Measurements from ENCODE around the gene PCBP3.
"Not testable (repeated sequence)": the region's sequence is repeated elsewhere in the genome, so short reads cannot be mapped to it uniquely, and the experiment has no call there.

PCBP3 gene

DNA sequence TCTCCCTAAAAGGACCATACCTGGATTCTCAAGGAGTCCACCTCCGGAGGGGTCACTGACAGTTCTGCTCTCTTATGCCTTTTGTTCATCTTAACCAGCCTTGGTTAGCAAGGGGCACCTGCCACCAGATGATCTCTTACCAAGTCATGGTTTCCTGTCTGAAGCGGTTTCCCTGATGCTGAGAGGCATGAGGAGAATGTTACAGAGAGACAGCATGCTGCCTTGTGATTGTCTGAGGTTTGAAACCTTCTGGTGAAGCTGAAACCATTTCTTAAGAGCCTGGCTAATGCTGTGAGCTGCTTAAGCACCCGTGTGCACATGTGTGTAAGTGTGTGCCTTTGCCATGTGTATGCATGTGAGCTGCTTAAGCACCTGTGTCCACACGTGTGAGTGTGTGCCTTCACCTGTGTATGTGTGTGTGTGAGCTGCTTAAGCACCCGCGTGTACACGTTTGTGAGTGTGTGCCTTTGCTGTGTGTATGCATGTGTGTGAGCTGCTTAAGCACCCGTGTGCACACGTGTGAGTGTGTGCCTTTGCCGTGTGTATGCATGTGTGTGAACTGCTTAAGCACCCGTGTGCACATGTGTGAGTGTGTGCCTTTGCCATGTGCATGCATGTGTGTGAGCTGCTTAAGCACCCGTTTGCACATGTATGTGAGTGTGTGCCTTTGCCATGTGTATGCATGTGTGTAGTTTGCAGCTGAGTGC, 201.7 kb downstream of the PCBP3 start:
- DNase-seq (ENCODE audit: low spot score): no peak

GRCh38 chr21:45845770-45846090, 202.2 kb downstream of the PCBP3 start:
- no peak for DNase-seq (ENCODE audit: low spot score)

- DNase-seq (ENCODE audit: low spot score): peak; percentile 86
These were observed 203.0 kb downstream of the PCBP3 start for GRCh38 chr21:45846373-45847160.

GRCh38 chr21:45847870-45848269, 204.3 kb downstream of the PCBP3 start:
- peak; percentile 16 for DNase-seq (ENCODE audit: low spot score)

GRCh38 chr21:45848331-45848730, 204.8 kb downstream of the PCBP3 start:
- DNase-seq (ENCODE audit: low spot score): no peak

DNA sequence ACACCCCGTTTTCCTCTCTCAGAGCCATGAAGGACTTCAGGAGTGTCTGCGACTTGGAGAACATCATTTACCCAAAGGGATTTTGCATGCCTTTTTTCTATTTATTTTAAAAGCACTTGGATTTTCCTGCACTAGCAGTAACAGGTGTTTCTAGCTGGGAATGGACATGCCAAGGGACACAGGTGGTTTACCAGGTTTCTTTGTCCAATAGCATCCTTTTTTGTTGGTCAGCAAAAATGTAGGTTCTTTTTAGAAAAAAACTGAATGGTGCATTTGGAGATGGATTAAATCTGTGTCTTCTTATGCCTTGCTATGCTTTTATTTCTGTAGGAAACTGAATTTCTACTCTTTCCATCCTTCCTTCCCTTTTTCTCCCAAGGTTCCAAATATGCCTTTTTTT, 205.3 kb downstream of the PCBP3 start:
- DNase-seq (ENCODE audit: low spot score): no peak

DNA sequence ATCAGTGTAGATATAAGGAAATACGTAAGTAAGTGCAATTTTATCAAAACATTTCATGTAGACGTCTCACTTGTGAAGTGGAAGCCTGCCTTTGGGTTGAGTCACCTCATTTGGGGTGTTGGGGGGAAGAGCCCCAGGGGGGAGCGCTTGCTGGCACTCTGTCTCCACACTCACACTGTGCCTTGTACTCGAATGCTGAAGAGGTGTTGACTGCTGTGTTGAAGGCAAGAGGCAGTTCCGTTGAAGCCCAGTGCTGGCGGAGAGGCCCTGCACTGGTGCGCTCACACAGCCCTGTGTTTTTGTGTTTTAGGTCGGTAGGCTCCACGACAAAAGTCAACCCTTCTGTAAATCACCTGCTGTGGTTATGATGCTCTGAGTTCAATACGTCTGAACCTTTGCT, 206.1 kb downstream of the PCBP3 start:
- DNase-seq (ENCODE audit: low spot score): no peak

DNA sequence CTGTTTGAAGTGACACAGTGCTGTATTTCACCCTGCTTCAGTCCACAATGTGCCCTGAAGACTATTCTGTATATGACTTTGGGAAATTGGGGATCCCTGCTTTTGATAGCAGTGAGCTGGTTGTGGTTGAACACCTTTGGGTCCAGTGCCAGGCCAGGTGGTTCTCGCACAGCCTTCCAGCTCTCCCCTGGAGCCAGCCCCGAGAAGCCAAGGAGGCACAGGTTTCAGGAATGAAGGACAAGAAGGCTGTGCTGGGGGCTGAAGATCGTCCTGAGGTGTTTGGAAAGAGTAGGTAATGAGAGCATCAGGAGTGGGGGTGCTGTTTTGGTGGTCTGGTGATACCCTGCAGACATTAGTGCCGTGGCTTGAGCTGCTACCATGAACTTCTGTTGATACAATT, 206.7 kb downstream of the PCBP3 start:
- DNase-seq (ENCODE audit: low spot score): no peak

- not testable (repeated sequence) for DNase-seq (ENCODE audit: low spot score)
These were observed 208.9 kb downstream of the PCBP3 start for GRCh38 chr21:45852386-45852785.

DNA sequence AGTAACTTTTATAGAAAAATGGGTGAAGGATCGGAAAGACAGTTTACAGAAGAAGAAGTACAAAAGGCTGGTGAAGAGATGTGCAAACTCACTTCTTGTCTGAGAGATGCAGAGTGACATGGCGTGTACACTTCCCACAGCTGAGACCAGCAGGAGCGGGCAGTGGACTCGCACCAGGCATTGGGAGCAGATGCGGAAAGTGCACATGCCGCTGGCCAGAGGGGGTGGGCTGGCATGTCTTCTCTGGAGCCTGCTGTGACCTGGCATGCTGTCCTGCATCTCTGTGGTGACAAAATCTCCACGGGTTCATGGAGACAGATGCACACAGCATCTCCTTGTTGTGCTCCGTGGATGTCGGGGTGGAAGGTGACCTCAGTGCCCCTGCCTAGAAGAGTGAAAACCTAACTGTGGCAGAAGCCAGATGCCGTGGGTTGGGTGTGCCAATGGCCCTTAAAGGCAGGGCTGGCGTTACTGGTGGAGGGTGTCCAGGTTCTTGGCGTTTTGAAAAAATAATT, 209.4 kb downstream of the PCBP3 start:
- DNase-seq (ENCODE audit: low spot score): no peak

GRCh38 chr21:45853703-45854342, 210.3 kb downstream of the PCBP3 start:
- DNase-seq (ENCODE audit: low spot score): no peak

DNA sequence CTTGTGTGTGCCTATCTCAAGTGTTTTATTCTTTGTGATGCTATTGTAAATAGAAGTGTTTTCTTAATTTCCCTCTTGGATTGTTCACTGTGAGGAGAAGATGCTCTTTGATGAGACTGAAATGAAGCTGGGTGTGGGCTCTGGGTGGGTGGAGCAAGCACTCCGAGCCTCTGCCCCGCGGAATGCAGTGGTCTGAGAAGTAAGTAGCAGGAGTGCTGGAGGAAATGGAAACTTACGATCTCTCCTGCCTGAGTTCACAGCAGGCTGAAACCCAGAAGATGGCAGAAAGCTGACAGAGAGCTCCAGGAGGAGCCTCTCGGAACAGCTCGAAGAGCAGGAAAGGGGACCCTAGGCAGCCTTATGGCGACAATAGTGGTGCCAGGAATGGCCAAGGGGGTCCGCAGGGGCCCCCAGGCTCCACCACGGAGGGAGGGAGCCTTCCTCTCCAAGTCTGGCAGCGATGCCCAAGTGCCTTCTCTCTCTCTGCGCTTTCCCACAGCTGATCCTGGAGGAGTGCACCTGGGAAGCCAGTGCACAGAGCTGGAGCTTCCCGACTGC, 211.2 kb downstream of the PCBP3 start:
- no peak for DNase-seq (ENCODE audit: low spot score)

- no peak for DNase-seq (ENCODE audit: low spot score)
These were observed 211.8 kb downstream of the PCBP3 start for GRCh38 chr21:45855248-45855811.

- DNase-seq (ENCODE audit: low spot score): no peak
These were observed 212.9 kb downstream of the PCBP3 start for GRCh38 chr21:45856442-45856841.

- DNase-seq (ENCODE audit: low spot score): no peak
These were observed 213.4 kb downstream of the PCBP3 start for GRCh38 chr21:45856906-45857305.

- no peak for DNase-seq (ENCODE audit: low spot score)
These were observed 214.2 kb downstream of the PCBP3 start for GRCh38 chr21:45857761-45858160.

DNA sequence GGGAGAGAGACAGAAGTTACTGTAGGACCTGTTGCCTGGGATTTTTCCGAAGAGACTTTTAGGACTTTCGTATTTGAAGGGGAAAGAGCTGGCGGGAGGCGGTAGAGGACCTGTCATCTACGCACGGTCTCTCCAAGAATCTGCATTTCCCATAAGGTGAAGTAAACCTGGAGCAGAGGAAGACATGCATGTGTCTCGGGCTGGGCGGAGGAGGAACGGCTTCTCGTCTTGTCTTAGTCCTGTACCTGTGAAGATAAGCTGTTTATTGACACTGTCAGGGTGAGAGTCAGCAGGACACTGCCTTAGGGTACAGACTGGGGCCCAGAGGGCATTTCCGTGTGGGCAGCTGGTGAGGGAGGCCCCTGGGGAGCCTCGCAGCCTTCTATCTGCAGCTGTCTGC, 214.7 kb downstream of the PCBP3 start:
- DNase-seq (ENCODE audit: low spot score): no peak

DNA sequence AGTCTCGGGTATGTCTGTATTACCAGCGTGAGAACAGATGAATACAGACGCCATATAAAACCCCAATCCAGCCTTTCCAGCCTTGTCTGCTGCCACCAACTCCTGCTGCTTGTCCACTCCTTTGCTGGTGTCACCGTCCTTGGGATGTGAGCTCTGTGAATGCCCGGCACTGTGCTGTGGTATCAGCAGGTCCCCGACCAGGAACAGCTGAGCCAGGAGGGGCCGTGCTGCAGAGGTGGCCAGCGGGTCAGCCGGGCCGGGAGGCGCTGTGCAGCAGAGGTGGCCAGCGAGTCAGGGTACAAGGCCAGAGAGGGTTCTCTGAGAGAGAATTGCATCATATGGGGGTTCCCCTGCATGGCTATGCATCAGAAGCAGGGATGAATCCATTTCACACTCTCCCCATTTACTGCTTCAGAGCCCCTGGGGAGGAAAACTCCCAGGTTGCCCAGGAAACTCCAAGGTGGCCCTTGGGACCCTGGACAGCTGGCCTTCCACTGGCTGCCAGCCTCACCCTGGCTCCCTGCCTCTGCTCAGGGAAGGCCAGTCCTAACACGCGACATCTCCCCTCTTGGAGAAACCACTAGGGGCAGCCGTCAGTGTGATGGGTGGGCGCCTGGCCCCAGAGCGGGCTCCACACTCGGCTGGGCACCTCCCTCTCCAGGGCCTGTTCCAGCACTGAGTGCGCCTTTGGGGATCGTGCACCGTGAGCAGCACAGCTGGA, 215.7 kb downstream of the PCBP3 start:
- DNase-seq (ENCODE audit: low spot score): no peak

- DNase-seq (ENCODE audit: low spot score): no peak
These were observed 216.3 kb downstream of the PCBP3 start for GRCh38 chr21:45859762-45860357.

DNA sequence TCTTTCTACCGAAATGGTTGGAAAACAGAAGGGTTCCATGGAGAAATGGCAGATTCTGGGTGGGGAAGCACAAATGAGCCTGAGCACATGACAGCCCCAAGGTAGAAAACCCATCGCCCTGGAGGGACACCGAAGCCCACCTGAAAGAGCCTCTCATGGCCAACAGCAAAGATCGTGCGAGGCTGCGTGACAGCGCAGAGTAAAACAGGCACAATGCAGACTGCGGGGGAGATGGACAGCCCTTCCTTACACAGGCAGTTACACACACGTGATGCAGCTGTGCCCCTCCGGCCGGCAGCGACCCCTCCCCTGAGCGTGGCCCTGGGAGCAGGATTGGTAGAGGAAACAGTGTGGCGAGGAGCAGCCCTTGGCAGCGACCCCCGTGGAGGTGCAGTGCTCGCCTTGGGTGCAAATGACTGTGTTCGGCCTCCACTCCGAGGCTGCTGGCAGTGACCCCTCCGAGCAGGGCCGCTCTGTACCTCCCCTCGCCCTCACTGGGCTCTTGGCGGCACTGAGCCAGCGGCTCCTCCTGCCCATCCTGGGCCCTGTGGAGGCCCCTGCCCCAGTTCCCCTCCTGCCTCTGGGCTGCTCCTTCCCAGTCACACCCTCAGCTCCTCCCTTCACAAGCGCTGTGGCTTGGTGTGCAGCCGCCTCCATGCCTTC, 217.1 kb downstream of the PCBP3 start:
- DNase-seq (ENCODE audit: low spot score): no peak
